Stimulated activated CD4-positive, alpha-beta T cell treated with anti-CD3 and anti-CD28 coated beads, Interleukin-4, amount 100 ng/mL, for 1 hour (primary cell): ENCODE measurements around the gene ZNF281.
A peak's percentile ranks its signal among the peaks of the same experiment; 100 is the strongest.
"Not testable (repeated sequence)": the region's sequence is repeated elsewhere in the genome, so short reads cannot be mapped to it uniquely, and the experiment has no call there.

Source experiments
- DNase-seq: peaks from one replicate; pipeline ENCODE4 v3.0.0-alpha.2; 2020

Gene ZNF281

DNA sequence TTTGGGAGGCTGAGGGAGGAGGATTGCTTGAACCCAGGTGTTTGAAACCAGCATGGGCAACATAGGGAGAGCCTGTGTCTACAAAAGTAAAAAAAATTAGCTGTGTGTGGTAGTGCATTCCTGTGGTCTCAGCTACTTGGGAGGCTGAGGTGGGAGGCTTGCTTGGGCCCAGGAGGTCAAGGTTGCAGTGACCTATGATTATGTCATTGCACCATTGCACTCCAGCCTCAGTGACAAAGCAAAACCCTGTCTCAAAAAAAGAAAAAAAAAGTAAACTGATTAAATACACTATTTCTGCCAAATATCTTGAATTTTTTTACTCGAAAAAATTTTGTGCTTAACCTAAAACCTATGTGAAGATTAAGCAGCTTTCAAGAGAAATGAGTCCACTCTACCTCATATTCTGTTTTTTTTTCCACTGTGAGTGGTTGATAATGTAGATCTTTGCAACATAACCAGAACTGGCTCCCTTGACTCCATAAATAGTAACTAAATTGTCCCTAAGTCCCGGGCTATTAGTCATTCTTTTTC, 19.4 kb upstream of the ZNF281 start:
- DNase-seq, result no peak

DNA sequence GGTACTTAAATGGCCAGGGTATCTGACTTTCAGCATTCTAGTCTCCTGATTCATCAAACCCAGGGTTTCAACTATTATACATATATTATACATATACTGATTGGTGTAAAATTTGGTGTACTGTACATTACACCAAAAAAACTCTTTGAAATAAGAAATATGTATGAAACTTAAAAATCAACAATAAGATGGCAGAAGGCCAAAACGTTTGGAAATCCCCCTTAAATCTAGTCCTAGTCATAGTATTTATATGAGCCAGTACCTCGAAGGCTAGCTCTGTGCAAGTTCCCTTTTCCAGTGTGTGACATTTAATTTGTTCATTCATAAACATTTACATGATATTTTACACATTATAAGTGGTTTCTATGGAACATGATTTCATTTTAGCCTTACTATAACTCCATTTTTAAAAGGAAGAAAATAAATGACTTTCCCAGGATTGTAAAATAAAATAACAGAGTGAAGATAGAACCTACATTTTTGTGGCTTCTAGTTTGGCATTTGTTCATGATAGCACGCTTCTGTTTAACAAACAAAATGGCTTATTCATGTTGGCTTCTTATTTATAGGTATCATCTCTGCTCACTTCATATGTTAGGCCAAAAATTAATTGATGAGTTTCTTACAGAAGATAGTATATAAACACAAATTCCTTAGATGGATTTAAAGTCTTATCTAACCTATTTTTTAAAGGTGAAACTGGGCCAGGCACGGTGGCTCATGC, 18.8 kb upstream of the ZNF281 start:
- DNase-seq, result no peak

DNA sequence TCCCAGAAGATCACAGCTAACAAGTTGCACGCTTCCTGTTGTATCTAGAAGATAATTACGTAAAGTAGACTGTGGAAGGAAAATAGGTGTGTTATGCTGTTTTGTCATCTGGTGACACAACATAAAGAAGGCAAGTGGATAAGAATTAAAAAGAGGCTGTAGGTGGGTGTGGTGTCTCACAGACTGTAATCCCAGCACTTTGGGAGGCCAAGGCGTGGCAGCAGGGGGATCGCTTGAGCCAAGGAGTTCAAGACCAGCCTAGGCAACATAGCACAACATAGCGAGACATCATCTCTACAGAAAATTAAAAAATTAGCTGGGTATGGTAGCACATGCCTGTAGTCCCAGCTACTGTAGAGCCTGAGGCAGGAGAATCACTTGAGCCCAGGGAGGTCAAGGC, 17.9 kb upstream of the ZNF281 start:
- DNase-seq, result no peak

DNA sequence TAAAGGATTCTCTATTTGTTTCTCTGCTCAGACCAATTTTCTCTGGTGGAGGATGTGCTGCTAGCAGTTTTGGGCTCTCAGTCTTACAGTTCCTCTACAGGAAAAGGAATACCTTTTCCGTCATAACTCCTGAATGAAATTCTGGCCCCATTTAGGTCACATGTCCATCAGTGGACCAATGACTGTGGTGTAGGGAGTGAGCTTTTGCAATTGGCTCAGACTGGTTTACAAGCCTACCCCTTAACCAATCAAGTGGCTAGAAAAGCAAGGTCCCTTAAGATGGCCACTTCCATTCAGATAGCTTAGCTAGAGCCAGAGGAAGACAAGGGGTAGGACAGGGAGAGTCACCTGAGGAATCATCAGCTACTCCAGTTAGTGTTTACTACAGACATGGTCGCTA, 16.4 kb upstream of the ZNF281 start:
- no peak for DNase-seq

DNA sequence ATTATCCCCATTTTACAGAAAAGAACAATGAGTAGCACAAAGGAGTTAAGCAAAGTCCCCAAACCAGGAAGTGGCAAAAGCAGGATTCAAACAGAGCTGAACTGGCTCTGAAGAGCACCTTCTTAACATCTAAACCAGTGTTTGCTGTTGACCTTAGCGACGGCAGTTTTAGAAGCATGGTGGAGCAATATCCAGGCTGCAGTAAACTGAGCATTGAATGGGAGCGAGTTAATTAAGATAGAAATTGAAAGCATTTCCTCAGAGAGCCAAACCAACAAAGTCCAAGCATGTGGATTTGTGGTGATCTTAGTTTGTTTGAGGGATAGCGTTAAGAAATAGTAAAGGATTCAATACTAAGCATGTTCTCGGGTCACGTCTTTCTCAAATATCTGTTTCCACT, 13.4 kb upstream of the ZNF281 start:
- DNase-seq, result no peak

DNA sequence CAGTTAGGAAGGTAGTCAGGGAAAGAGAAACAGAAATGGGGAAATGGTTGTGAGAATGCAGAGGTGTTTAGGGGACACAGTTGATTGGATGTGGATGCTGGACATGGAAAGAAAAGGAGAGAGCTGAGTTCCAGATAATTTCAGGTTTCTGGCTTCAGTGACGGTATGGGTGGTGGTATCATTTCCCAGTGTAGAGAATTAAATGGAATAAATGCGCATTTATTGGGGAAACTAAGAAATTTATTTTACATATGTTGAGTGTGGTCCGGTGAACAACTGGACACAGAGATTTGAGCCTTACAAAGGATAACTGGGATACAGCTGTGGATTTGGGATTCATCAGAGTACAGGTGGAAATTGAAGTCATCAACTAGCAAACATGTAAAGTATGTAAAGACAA, 12.4 kb upstream of the ZNF281 start:
- DNase-seq, result no peak

GRCh38 chr1:200415789-200416593, 6.2 kb upstream of the ZNF281 start:
- no peak for DNase-seq

GRCh38 chr1:200415227-200415626, 5.4 kb upstream of the ZNF281 start:
- no peak for DNase-seq

- no peak for DNase-seq
These were observed 4.8 kb upstream of the ZNF281 start for GRCh38 chr1:200414657-200415056.

DNA sequence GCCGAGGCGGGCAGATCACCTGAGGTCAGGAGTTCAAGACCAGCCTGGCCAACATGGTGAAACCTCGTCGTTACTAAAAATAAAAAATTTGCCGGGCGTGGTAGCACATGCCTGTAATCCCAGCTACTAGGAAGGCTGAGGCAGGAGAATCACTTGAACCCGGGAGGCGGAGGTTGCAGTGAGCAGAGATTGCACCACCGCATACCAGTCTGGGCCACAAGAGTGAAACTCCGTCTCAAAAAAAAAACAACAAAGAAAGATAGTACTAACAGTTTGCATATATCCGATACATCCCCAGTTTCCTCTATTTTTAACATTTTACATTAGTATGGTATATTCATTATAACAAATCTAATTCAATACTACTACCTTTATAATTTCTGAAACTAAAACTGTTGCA, 3.9 kb upstream of the ZNF281 start:
- not testable (repeated sequence) for DNase-seq

- DNase-seq, result no peak
These were observed 1.8 kb upstream of the ZNF281 start for GRCh38 chr1:200411406-200412257.

- DNase-seq, result no peak
These were observed 686 bp upstream of the ZNF281 start for GRCh38 chr1:200410566-200410878.

- peak; percentile 52 for DNase-seq
These were observed 554 bp downstream of the ZNF281 start for GRCh38 chr1:200409203-200409760.

GRCh38 chr1:200406161-200406797, 3.6 kb downstream of the ZNF281 start:
- DNase-seq, result no peak

DNA sequence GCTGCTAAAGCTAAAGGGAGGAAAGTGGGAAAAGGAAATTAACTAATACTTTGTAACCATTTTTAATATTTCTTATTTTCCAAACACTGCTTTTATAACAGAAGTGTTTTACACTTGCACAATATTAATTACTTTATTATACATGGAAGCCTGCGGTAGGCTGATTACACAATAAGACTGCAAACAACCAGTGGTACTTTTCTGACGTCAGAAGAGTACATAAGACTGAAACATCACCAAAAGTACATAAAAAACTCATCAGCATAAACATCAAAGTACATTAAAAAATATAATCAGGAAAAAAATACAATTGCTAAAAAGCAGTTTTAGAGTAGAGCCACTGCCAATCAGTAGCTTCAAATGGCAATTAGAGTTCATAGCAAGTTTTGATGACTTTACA, 4.6 kb downstream of the ZNF281 start:
- no peak for DNase-seq

DNA sequence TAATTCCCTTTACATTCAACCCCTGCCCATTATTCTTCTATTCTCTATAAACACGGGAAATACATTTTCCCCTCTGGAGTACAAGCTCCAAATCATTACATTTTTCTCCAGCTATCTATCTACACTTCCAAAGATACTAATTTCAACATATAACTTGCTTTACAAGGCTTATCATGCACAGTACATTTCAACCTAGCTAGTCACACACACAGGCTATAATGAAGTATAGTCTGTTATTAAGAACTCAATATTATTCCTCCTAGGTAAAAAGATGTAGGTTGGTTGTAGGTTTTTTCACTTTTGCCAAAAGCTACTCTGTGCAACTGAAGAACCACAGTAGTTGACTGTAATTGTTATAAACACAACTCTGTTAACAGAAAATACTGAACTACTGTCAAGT, 8.1 kb downstream of the ZNF281 start:
- no peak for DNase-seq

DNA sequence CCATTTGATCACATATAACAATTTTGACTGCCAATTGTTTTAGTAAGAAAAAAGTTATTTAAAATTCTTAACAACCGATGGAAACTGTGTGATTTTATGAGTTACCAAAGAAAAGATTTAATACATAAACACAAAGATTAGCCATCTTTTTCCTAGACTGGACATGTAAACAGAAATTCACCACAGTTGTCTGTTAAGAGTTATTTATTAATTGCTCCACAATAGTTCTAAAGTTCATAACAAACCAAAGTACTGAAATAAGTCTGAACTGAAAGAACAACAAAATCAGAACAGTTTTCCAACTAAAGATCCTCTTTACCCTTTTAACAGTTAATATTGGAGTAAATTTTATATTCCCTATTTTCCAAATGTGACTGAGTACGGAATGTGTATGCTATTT, 8.6 kb downstream of the ZNF281 start:
- no peak for DNase-seq

- no peak for DNase-seq
These were observed 9.3 kb downstream of the ZNF281 start for GRCh38 chr1:200400556-200400955.

- no peak for DNase-seq
These were observed 10.0 kb downstream of the ZNF281 start for GRCh38 chr1:200399860-200400259.

DNA sequence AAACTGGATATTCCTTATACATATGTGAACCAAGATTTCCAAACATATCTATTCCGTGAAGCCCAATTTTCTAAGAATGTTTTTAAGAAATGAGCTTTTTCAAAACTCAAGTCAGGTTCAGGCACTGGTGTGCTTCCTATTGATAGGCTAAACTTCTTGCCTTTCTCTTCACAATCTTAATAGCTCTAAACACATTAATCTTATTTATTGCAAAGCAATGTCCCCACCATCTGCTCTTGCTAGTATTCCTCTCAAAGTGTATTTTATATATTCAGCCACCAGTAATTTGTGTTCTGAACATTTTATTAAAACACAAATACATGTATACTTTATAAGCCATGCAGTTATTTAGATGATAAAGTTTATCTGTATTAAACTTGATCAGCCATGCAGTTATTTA, 11.5 kb downstream of the ZNF281 start:
- DNase-seq, result no peak

GRCh38 chr1:200392625-200393185, 17.1 kb downstream of the ZNF281 start:
- no peak for DNase-seq

DNA sequence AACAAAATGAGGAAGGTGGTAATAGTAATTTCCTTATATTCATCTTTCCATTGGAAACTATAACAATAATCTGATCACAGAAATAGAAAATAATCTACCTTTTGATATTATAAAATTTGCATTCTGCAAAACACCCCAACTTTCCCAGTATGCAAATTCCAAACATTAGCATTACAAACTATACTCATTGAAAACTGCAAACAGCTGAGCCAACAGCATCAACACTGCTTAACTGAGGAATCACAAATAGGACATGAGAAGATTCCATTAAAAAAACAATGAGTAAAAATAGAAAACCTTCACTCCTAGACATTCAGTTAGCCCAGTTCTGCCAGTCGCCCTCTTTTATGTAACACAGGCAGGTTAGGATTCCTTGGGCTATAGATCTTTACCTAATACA, 18.1 kb downstream of the ZNF281 start:
- DNase-seq, result no peak
